ENCODE measurements around the gene ERVMER34-1. TPM values are rescaled to one million over a fixed set of nuclear protein-coding genes. Genes with fewer than 3 reads are reported as not detected.

ERVMER34-1 gene, protein sequence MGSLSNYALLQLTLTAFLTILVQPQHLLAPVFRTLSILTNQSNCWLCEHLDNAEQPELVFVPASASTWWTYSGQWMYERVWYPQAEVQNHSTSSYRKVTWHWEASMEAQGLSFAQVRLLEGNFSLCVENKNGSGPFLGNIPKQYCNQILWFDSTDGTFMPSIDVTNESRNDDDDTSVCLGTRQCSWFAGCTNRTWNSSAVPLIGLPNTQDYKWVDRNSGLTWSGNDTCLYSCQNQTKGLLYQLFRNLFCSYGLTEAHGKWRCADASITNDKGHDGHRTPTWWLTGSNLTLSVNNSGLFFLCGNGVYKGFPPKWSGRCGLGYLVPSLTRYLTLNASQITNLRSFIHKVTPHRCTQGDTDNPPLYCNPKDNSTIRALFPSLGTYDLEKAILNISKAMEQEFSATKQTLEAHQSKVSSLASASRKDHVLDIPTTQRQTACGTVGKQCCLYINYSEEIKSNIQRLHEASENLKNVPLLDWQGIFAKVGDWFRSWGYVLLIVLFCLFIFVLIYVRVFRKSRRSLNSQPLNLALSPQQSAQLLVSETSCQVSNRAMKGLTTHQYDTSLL
- 5.4 and 8.7 TPM in 2 replicates for total RNA-seq

DNA sequence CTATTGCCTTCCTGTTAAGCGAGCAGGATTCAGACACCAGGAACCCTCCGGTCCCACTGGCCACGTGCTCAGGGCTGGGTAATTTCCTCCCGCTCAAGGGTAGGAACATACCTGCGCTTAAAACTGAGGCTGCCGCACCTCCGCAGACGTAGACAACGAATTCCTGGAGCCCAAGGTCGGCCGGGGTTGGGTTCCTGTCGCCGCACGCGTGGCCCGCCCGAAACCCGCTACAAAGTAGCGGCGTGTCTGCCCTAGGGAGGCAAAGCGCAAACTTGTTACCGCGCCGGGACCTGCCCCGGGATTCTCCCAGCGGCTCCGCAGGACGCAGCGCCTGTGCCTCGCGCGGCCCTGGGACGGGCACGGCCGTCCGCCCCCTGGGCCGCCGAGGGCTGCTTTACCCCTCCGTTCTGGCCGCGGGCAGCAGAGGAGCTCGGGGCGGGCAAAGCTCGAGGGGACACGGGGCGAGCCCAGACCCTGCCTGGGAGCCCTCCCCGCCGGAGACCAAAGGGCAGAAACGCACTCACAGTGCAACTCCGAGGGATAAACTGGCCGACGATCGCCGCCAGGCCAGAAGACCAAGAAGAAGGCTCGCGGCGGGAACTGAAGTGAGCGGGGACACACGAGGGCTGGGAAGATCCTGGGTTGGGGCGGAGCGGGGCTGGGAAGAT is at the start of gene ERVMER34-1:
TSS of gene ERVMER34-1 (minus strand) at position 607 of the 668 bp plus-strand sequence. CDS start 5,905 bp downstream, outside the sequence.
- DNase-seq (ENCODE audit: low read depth) = no peak

DNA sequence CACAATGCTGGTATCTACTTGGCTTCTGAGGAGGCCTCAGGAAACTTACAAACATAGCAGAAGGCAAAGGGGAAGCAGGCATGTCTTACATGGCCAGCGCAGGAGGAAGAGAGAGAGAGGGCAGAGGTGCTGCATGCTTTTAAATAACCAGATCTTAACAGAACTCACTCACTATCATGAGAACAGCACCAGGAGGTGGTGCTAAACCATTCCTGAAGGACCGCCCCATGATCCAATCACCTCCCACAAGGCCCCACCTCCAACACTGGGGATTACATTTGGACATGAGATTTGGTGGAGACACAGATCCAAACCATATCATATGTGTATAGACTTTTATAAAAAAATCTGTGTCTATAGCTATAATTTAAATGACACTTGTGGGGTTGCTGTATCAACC is 48.6 kb upstream of the ERVMER34-1 start:
- no peak for DNase-seq (ENCODE audit: low read depth)

DNA sequence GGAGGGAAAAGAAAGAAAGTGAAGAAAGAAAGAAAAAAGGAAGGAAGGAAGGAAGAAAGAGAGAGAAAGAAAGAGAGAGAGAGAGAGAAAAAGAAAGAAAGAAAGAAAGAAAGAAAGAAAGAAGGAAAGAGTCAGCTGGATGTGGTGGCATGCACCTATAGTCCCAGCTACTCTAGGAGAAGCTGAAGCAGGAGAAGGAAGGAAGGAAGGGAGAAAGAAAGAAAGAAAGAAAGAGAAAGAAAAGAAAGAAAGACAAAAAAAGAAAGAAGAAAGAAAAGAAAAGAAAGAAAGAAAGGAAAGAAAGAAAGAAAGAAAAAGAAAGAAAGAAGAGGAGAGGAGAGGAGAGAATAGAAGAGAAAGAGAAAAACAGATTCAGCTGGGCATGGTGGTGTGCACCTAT is 44.3 kb upstream of the ERVMER34-1 start:
- DNase-seq (ENCODE audit: low read depth) = no peak

DNA sequence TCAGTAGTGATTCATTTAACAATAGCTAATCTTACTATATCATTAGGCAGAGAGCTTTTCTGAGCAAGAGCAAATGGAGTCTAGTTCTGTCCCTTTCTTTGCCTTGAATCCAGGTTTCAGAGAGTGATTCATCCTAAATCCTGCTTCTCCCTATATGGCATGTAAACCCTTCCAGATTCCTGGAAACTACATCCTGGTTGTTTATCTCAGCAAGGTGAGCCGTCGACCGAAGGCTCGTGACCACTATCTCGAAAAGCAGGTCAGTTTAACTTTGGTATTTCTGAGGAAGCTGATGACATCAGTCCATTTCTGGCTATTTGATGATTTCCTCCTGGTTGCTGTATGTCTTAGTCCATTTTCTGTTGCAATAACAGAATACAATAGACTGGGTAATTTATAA is 40.7 kb upstream of the ERVMER34-1 start:
- DNase-seq (ENCODE audit: low read depth) = no peak

DNA sequence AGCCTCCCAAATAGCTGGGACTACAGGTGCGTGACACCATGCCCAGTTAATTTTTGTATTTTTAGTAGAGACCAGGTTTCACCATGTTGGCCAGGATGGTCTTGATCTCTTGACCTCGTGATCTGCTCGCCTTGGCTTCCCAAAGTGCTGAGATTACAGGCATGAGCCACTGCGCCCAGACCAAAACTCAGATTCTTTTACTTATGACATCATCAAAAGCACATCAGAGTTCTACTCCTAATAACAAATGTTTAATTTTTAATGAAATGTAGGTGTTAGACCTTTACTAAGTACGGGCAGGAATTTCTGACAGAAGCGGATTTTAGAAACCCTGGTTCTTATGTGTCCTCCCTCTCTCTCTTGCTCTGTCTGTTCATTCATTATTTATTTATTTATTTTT is 38.5 kb upstream of the ERVMER34-1 start:
- DNase-seq (ENCODE audit: low read depth) = no peak

DNA sequence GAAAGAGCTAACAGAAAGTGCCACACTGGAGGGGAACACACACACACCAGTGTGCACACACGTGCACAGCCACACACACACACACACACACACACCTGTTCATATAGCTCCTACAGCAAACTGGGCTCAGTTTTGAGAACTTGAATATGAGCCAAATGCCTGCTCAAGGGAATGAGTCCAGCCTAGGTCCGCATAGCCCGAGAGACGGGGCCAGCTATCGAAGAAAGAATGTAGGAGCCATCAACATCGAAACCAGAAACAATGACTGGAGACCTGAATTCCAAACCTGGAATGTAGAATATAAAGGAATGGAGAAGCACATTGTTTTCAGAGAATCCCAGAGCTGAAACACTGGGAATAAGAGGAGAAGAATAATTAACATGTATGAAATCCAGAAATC is 37.6 kb upstream of the ERVMER34-1 start:
- DNase-seq (ENCODE audit: low read depth) = no peak

DNA sequence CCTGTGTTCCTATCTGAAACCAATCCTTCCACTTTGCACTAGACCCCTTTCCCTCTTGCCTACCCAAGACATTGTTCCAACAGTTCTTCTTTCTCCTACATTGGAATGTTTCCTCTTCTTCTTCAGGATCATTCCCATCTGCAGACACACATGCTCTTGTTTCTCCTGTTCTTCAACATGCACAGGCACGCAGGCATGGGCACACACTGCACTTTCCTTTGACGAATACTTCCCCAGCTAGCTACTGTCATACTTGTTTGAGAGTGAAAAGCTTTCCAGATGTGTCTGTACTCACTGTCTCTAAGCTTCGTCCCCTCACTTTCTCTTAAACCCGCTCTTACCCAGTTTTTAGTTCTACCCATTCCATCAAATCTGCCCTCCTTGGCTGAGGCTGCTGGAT is 31.8 kb upstream of the ERVMER34-1 start:
- DNase-seq (ENCODE audit: low read depth) = no peak

DNA sequence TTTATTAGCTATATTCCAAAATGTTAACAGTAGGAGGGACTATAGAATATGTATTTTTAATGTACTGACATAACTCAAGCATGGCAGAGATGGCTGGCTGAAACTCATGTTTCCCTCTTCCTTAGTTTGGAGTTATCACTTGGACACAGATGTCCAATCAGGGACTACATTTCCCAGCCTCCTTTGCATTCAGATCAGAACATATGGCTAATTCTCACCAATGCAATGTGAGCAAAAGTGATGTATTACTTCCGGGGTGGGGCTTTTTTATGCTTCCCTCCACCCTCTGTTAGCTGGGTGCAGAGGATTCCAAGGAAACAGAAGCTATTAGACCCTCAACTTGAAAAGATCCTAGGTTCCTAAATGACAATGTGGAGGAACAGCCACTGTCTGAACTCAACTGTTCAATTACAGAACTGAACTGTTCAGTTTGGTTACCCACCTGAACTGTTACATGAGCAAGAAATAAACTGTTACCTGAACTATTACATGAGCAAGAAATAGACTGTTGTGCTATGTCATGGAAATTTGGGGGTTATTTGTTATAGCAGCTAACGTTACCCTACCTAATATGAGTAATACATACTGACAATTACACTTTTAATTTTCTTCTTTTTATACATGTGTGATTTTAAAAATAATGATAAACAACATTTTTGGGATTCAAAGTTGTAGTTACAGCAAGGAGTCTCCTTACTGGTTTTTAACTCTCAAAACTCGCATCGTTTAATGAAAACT is 29.6 kb upstream of the ERVMER34-1 start:
- no peak for DNase-seq (ENCODE audit: low read depth)

DNA sequence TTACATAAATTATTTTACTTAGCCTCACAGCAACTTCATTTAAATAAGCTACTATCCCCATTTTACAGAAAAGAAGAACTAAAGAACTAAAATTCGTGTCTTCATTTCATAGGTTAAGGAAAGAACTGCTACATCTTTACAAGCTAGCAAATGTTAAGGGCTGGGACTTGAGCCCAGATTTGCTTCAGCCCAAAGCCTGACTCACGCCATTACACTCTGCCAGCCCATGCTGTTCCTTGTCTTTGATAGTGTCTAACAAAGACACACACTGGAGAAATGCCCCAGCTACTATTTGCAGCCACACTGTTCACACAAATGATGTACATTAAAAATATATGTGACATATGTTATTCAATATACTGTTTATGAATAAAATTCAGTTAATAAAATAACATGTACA is 29.0 kb upstream of the ERVMER34-1 start:
- no peak for DNase-seq (ENCODE audit: low read depth)

DNA sequence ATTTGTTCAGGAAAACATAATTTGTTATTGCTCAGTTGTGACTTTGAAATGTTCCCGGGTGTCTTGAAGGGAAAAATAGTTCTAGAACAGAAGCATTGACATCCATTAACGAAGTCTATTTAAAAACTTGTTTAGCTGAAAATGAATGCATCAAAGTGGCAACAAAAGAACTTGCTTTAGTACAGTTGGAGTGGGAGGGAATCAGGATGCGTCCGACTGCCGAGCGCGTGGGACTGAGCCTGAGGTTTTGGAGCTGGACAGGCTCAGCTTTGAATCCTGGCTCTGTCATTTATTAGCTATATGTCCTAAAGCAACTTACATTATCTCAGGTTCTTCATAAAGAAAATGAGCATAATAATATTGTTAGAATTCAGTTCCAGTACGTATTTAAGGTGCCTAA is 9.0 kb upstream of the ERVMER34-1 start:
- no peak for DNase-seq (ENCODE audit: low read depth)

DNA sequence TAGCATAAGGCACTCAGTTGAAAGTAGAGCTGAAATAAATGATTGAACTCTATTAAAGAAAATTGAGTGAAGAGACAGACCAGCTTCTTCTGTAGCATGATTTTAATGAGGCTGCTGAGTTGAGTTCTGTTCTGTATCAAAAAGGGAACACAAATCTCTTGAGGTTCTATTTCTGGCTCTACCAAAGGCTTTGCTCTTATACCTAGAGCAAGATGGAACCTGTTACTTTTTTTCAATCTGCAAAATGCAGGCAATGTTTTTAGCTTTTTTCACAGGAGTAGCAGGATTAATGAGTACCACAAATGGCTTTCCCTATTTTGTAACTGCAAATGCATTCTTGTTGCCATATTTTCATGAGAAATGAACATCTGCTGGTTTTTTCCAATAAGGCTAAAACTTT is 4.2 kb upstream of the ERVMER34-1 start:
- DNase-seq (ENCODE audit: low read depth) = no peak

DNA sequence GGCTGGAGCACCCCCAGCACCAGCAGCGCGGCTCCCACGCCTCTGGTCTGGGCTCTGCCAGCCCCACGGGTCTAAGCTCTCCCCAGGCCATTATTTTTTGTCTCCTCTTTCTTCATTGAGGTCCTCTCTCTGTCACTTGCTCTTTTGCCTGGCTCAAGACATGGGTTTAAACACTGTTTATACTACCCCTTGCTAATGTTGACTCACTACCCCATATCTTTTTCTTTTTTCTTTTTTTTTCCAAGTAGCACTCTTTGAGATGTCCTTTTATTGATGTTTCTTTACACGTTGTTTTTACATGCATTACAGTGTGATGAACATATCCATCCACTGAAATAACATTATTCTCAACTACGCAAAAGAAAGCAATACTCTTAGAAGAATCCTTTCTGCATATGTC is 1.7 kb upstream of the ERVMER34-1 start:
- no peak for DNase-seq (ENCODE audit: low read depth)

DNA sequence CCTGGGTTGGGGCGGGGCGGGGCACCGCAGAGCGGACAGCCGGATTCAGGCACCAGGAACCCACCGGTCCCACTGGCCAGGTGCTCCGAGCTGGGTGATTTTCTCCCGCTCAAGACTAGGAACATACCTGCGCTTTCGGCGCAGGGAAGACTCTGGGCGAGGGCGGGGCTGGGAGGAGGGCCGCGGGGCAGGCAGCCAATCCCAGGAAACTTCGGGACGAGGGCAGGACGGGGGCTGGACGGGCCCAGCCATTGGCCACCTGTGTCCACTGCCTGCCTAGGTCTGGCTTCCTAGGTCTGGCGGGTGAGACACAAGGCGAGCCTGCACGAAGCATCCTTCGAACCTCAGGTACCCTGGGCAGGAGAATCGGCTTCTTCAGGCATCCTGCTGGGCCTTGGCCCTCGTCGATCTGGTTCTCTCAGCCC is 274 bp upstream of the ERVMER34-1 start:
- DNase-seq (ENCODE audit: low read depth) = peak; percentile 51

DNA sequence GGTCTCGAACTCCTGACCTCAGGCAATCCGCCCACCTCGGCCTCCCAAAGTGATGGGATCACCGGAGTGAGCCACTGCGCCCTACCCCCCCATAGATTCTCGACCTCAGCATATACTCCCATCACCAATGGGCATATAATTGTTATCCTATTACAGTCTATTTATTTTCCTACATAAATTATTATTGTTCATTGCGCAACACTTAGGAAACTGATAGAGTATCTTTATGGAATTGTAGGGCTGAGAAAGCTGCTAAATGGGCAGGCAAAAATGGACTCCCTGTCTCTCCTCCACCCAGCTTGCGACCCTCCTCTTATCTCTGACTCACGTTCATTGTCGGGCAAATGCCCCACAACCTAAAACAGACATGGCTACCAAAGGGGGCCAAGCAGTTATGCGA is 1.0 kb downstream of the ERVMER34-1 start:
- no peak for DNase-seq (ENCODE audit: low read depth)

DNA sequence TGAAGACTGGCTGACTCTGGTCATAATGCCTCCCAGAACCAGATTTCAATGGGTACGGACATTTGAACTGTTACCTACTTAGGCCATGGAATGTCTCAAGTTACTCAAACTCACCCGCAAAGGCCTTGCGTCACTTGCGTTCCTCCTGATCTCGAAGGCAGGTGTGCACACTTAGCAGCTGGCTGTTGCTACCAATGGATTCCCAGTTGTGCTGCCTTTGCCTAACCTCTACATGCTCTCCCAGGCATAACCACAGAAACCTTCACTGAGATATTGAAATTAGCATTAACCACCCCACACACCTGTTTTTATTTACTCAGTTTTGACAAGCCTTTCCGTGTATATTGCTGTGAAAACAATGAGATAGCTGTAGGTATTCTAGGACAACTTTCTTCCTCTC is 2.8 kb downstream of the ERVMER34-1 start:
- no peak for DNase-seq (ENCODE audit: low read depth)

DNA sequence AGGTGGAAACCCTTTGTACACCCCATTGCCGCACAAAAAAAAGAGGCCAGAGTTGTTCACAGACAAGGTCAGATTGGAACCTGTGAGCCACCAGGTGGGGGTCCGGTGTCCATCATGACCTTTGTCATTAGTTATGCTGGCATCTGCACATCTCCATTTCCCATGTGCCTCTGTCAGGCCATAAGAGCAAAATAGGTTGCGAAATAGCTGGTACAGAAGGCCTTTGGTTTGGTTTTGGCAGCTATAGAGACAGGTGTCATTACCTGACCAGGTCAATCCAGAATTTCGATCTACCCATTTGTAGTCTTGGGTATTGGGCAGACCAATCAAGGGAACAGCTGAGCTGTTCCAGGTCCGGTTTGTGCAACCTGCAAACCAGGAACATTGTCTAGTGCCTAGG is 6.6 kb downstream of the ERVMER34-1 start:
- DNase-seq (ENCODE audit: low read depth) = no peak

DNA sequence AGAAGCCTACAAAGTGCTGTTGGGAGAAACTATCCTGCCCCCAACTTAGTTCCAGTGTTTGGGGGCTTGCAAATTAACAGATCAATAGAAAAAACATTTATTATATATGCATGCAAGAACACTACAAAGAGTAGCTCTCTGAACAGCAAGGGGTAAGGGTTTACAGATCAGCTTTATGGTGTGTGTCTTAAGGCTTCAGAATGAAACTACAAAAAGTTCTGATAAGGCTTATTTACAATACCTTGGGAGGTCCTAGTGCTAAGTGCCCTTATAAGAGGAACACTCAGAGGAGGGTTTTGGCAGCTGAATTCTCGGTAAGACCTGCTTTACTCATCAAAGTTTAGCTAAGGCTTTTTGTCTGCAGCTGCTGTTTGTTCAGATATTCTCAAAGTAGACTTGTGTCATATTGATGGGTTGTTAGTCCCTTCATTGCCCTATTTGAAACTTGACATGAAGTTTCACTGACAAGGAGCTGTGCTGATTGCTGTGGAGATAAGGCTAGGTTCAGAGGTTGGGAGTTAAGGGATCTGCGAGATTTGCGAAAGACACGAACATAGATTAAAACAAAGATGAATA is 7.7 kb downstream of the ERVMER34-1 start:
- no peak for DNase-seq (ENCODE audit: low read depth)

DNA sequence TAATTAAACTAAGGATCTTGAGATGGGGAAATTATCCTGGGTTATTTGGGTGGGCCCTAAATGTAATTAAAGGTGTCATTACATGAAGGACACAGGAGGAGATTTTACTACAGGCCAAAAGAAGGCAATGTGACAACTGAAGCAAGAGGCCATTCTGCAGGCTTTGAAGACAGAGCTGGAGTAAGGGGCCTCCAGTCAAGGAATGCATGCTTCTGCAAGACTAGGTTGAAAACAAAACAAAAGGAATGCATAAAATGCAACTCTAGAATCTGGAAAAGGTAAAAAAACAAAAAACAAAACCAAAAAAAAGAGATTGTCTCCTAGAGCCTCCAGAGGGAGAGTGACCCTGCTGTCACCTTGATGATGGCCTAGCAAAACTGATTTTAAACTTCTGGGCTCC is 21.6 kb downstream of the ERVMER34-1 start:
- no peak for DNase-seq (ENCODE audit: low read depth)

DNA sequence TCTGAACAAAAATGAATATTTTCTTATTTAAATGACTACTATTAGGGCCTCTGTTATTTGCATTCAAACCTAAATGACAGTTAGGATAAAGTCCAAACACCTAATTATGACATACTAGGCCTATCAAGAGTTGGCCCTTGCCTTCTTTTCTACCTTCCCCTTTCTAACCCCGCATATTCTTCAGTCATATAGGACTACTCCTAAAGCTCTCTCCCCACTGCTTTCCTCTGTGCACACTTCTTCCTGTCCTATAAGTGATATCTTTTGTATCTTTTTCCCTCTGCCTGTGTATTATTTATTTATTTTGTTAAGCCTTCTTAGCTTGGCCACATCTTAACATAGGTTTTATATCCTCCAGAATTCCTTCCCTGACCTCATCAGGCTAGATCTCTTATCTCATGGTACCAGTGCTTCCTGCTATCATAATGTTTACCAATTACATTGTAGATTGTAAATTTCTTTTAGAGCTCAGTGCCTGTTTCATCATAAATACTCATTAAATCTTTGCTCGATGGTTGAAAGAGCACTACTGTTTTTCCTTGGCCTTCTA is 22.5 kb downstream of the ERVMER34-1 start:
- DNase-seq (ENCODE audit: low read depth) = no peak

DNA sequence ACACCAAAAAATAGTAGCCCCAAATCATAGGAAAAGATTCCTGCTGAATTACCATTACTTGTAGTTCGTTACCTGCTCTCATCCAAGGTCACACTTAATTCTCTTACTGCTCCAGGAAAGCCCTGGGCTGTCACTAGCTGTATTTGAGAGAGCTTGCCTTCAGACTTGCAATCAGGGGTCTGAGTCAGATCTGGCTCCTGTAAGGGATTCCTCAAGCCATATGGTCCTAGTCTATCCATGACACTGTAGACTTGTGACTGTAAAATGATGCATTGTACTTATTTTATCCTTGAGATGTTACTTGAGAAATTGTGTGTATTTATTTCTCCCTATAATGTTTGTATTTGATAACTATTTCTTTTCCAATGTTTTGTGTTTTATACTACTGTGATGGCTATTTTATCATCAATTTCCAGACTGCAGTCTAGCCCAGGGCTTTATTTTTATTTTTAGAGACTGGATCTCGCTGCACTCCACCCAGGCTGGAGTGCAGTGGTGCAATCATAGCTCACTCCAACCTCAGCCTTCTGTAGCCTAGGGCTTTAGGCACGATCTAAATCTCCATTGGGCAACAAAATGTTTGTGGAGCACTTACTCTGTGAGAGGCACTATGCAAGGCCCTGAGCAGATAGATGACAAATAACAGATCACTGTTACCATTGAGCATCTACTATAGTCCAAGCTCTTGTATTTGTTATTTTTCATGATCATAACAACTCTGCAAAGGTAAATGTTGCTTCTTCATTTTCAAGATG is 24.2 kb downstream of the ERVMER34-1 start:
- DNase-seq (ENCODE audit: low read depth) = no peak

Measured in renal cortical epithelial cell (primary cell).